NCI-H2029 (cell line): Measurements from ENCODE around the gene SNAP91.
A peak's percentile ranks its signal among the peaks of the same experiment; 100 is the strongest.
"Not testable (repeated sequence)": the region's sequence is repeated elsewhere in the genome, so short reads cannot be mapped to it uniquely, and the experiment has no call there.

Source experiments
- DNase-seq: peaks from one replicate; lab custom pipeline; 2025; lab: John Stamatoyannopoulos, UW

The SNAP91 gene, protein sequence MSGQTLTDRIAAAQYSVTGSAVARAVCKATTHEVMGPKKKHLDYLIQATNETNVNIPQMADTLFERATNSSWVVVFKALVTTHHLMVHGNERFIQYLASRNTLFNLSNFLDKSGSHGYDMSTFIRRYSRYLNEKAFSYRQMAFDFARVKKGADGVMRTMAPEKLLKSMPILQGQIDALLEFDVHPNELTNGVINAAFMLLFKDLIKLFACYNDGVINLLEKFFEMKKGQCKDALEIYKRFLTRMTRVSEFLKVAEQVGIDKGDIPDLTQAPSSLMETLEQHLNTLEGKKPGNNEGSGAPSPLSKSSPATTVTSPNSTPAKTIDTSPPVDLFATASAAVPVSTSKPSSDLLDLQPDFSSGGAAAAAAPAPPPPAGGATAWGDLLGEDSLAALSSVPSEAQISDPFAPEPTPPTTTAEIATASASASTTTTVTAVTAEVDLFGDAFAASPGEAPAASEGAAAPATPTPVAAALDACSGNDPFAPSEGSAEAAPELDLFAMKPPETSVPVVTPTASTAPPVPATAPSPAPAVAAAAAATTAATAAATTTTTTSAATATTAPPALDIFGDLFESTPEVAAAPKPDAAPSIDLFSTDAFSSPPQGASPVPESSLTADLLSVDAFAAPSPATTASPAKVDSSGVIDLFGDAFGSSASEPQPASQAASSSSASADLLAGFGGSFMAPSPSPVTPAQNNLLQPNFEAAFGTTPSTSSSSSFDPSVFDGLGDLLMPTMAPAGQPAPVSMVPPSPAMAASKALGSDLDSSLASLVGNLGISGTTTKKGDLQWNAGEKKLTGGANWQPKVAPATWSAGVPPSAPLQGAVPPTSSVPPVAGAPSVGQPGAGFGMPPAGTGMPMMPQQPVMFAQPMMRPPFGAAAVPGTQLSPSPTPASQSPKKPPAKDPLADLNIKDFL

DNA sequence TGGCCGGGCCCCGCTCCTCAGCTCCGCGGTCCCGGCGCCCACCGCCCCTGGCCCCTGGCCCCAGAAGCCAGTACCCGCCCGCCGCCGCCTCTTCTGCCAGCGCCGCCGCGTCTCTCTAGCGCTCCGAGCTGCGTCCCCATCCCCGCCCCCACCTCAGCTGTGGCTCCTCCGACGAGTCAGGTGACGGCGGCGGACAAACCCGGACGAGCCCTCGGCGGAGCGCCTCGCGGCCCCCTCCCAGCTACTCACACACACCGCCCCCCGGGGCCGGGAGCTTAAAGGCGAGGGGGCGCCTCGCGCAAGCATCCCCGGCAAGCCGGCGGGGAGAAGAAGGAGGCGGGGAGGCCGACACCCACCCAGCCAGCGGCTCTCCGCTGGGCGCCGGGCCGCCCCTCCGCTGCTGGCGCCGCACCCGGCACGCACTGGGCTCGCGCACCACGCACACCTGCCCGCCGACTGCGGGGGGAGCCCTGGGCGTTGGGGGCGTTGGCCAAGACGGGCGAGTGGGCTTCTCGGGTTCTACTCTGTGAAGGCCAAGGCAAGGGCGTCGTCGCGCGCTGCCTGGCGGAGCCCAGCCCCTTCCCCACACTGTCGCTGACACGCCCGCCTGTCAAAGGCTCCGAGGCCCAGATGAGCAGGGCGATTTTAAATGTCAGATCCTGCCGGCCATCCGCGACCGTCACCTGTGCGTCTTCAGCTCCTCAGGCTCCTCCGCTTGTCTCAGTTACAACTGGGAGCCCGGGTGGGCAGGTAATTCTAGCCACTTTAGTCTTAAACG is at the start of gene SNAP91:
Gene SNAP91, minus strand, starts transcription at position 132 of the 778 bp plus-strand sequence. CDS start 1,174 bp downstream, outside the sequence.
- DNase-seq, result peak; percentile 21

GRCh38 chr6:83758533-83758932 is 49.6 kb upstream of the SNAP91 start:
- DNase-seq, result peak; percentile 33

- DNase-seq, result no peak
Observed at GRCh38 chr6:83757021-83757420, 48.1 kb upstream of the SNAP91 start.

DNA sequence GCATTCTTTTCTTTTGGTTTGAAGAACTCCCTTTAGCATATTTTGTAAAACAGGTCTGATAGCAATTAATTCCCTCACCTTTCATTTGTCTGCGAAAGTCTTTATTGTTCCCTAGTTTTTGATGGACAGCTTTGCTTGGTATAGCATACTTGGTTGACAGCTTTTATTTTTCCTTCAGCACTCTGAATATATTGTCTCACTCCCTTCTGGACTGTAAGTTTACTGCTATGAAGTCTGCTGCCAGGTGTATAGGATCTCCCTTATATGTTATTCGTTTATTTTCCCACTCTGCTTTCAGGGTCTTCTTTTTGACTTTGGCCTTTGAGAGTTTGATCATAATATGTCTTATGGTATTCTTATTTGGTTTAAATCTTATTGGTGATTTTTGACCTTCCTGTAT is 47.7 kb upstream of the SNAP91 start:
- no peak for DNase-seq

- not testable (repeated sequence) for DNase-seq
Observed at GRCh38 chr6:83752375-83752774, 43.5 kb upstream of the SNAP91 start.

DNA sequence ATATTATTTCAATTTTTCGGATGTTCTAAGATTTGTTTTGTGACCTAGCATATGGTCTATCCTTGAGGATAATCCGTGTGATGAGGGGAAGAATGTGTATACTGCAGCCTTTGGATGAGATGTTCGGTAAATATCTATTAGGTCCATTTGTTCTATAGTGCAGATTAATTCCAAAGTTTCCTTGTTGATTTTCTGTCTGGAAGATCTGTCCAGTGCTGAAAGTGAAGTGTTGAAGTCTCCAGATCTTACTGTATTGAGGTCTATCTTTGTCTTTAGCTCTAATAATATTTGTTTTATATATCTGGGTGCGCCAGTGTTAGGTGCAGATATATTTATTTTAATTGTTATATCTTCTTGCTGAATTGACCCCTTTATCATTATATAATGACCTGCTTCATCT is 32.2 kb upstream of the SNAP91 start:
- DNase-seq, result no peak

DNA sequence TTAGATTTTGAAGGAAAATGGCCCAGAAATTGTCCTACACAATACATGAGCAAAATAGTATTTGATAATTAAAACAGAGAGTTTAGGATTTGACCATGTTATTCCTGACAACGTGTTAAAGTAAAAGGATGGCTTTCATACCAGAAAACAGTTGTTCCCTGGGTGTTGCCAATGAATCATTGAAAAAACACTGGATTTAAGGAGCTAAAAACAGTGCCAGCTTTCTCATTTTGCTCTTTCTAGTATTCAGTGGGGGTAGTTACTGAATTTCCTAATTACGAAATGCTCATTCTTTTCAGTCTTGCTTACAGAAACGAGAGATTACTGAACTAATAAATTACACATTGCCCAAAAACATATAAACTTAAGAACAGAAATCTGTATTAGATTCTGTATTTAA is 26.6 kb upstream of the SNAP91 start:
- DNase-seq, result no peak

- no peak for DNase-seq
Observed at GRCh38 chr6:83729871-83730270, 21.0 kb upstream of the SNAP91 start.

- no peak for DNase-seq
Observed at GRCh38 chr6:83722876-83723275, 14.0 kb upstream of the SNAP91 start.

GRCh38 chr6:83717809-83718208 is 8.9 kb upstream of the SNAP91 start:
- no peak for DNase-seq

- DNase-seq, result no peak
Observed at GRCh38 chr6:83711958-83712357, 3.1 kb upstream of the SNAP91 start.

- DNase-seq, result no peak
Observed at GRCh38 chr6:83709748-83710050, 798 bp upstream of the SNAP91 start.

DNA sequence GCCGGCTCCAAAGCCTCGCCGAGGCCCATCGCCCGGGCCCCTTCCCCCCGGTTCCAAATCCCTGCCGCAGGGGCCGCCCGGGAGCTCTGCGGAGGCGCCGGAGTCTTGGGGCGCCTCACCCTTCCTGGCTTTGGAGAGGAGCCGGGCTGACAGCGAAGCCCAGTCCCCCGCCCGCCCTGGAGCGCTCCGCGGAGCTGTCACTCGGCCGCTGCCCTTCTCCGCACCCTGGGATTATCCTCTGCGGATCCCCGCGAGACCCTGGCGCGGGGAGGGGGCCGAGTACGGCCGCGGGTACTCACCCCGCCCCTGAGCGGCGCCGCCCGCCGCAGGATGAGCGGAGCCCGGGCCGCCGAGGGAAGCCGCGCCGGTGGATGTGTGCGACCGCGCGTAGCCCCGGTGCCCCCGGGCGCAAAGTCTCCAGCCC is 343 bp downstream of the SNAP91 start:
- no peak for DNase-seq

DNA sequence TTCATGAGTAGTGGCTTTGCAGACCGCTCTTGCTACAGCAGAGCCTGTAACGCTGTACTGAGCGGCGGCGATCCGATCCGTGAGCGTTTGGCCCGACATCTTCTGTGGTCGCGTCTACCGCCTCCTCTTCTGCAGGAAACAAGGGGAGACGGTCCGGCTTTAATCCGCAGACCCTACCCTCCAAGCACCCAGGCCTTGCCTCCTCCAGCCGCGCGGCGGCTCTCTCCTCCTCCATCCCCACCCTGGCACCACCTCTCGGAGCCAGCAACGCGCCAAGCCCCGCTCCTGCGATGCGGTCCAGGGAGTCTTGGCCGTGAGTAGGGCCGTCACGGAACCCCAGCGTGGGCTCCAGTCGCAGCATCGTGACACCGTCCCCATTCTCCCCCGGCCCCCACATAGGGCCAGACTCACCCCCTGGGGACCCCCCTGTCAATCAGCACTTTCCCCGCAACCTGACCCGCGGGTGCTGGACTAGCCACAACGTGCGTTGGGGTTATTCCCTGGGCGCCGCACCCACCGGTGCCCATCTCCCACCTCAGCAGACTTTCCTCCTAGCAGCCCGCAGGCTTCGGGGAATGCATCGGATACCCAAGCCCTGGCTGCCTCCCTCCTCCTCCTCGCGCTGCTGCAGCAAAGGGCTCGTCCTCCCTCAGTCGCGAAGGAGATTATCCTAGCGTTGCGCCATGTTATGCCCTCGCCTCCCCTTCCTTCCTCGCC is 914 bp downstream of the SNAP91 start:
- DNase-seq, result no peak

GRCh38 chr6:83702749-83703148 is 6.2 kb downstream of the SNAP91 start:
- DNase-seq, result no peak

DNA sequence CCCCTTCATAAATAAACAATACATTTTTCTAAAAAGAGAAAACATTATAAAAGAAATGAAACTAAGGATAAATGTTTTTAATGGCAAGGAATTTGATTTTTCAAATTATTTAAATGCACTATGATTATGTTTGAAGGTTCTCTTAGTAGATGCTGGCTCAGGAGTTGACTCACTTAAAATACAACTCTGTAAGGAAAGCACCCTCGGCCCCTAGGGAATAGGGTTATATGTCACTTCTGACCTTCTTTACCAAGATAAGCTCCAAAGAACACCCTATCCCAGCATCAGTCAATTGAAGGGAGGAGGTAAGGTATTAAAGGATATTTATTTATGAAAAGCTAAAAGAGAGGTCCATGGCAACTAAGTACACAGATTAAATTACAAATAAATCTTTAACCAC is 6.8 kb downstream of the SNAP91 start:
- DNase-seq, result no peak

GRCh38 chr6:83696674-83697073 is 12.2 kb downstream of the SNAP91 start:
- DNase-seq, result no peak

GRCh38 chr6:83685481-83685880 is 23.4 kb downstream of the SNAP91 start:
- no peak for DNase-seq

DNA sequence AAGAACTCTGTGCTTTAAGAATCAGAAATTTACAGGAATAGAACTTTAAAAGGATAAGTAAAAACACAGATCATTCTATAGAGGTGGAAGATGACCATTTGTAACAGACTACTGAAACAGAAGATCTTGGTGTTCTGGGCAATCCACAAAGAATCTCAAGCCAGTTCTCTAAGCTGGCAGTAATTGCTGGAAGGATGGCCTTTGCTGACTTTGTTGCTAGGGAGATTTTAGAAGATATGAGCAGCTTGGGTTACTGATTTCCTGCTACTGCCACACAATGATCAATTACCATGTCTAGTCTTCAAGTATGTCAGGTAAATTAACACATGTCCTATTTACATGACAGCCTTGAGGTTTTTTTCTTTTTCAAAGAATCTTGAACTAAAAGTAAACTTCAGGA is 31.1 kb downstream of the SNAP91 start:
- DNase-seq, result no peak

GRCh38 chr6:83637953-83638352 is 70.9 kb downstream of the SNAP91 start:
- no peak for DNase-seq

DNA sequence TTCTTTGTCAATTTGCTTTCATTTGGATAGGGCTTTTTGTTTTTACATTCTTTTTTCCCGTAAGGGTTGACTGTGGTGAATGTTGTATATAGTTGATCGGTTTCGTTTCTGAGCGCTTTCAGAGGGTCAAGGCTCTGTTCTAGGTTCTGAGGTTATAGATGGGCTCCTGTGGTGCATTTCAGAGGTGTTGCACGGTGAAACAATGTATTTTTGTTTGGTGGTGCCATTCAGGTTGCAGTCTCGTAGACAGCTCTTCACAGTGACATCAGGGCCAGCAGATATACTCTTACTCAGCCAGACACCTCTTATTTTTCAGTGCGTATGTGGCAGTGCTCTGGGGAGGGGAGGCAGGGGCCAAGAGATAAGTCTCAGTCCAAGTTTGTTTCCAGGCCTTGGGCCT is 72.1 kb downstream of the SNAP91 start:
- no peak for DNase-seq

GRCh38 chr6:83633609-83634008 is 75.3 kb downstream of the SNAP91 start:
- DNase-seq, result no peak
